ENCODE data around the gene CBX8.

- TF ChIP-seq POLR2A (IDR thresholded peaks at IDR 0.05; ENCODE audit: low read length) (no peak), SREBF2 (IDR thresholded peaks at IDR 0.05) (no peak), PHF8 (IDR thresholded peaks at IDR 0.05; ENCODE audit: borderline replicate concordance, low read depth) (no peak)
- TF ChIP-seq, protein P1, sequence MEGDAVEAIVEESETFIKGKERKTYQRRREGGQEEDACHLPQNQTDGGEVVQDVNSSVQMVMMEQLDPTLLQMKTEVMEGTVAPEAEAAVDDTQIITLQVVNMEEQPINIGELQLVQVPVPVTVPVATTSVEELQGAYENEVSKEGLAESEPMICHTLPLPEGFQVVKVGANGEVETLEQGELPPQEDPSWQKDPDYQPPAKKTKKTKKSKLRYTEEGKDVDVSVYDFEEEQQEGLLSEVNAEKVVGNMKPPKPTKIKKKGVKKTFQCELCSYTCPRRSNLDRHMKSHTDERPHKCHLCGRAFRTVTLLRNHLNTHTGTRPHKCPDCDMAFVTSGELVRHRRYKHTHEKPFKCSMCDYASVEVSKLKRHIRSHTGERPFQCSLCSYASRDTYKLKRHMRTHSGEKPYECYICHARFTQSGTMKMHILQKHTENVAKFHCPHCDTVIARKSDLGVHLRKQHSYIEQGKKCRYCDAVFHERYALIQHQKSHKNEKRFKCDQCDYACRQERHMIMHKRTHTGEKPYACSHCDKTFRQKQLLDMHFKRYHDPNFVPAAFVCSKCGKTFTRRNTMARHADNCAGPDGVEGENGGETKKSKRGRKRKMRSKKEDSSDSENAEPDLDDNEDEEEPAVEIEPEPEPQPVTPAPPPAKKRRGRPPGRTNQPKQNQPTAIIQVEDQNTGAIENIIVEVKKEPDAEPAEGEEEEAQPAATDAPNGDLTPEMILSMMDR (IDR thresholded peaks at IDR 0.05) = no peak
These were observed 28.7 kb upstream of the CBX8 start for GRCh38 chr17:79825580-79825921.
